Fibroblast of lung (primary cell): ENCODE data around the gene SEC22A. TPM values are rescaled to one million over a fixed set of nuclear protein-coding genes. Genes with fewer than 3 reads are reported as not detected.

ENCODE experiments used
- DNase-seq, 2 donors: peaks; one replicate each; pipeline versions ENCODE4 v3.0.0 to v3.0.0-alpha.2; 2010; ENCODE audit warnings: low read depth in 2 of 2
- H2AFZ ChIP-seq: 2 replicates; pipeline ENCODE4 v1.5.1; 2012; ENCODE audit warnings: low read length, control low read depth, inconsistent platforms
- H3K27ac ChIP-seq: 2 replicates; pipeline ENCODE4 v1.5.1; 2011; ENCODE audit warnings: low read length, control low read depth; ENCODE audit not compliant: insufficient read depth
- H3K27me3 ChIP-seq: 2 replicates; pipeline ENCODE4 v1.5.1; 2011; ENCODE audit warnings: mild to moderate bottlenecking, low read length; ENCODE audit not compliant: control insufficient read depth, insufficient read depth
- H3K36me3 ChIP-seq: 2 replicates; pipeline ENCODE4 v1.5.1; 2011; ENCODE audit warnings: low read length; ENCODE audit not compliant: control insufficient read depth, insufficient read depth
- H3K4me1 ChIP-seq: 2 replicates; pipeline ENCODE4 v1.5.1; 2011; ENCODE audit warnings: low read length; ENCODE audit not compliant: control insufficient read depth, insufficient read depth; ENCODE audit errors: extremely low read depth
- H3K4me2 ChIP-seq: 2 replicates; pipeline ENCODE4 v1.5.1; 2011; ENCODE audit warnings: low read length, control low read depth; ENCODE audit not compliant: insufficient read depth; ENCODE audit errors: extremely low read depth
- H3K4me3 ChIP-seq, 4 experiments: fragments of 200-600 bp in 1 of 4; sonication (generic) in 1 of 4; replicated peaks in 1 of 4; 2 replicates each; pipeline ENCODE4 v1.5.1; 2011 to 2016; ENCODE audit warnings: low read length in 4 of 4, low read depth in 3 of 4, mild to moderate bottlenecking in 3 of 4, control low read depth in 2 of 4, inconsistent platforms in 1 of 4, mixed read lengths in 1 of 4; ENCODE audit not compliant: insufficient read depth in 1 of 4; ENCODE audit errors: control extremely low read depth in 1 of 4
- H3K79me2 ChIP-seq: 2 replicates; pipeline ENCODE4 v1.5.1; 2012; ENCODE audit warnings: mild to moderate bottlenecking, low read length, inconsistent platforms; ENCODE audit not compliant: control insufficient read depth, insufficient read depth
- H3K9ac ChIP-seq: 2 replicates; pipeline ENCODE4 v1.5.1; 2011; ENCODE audit warnings: mild to moderate bottlenecking, low read length, control low read depth; ENCODE audit not compliant: insufficient read depth
- H3K9me3 ChIP-seq: 2 replicates; pipeline ENCODE4 v1.5.1; 2012; ENCODE audit warnings: low read depth, low read length; ENCODE audit not compliant: control insufficient read depth, insufficient read depth
- H4K20me1 ChIP-seq: 2 replicates; pipeline ENCODE4 v1.5.1; 2011; ENCODE audit warnings: low read length; ENCODE audit not compliant: control insufficient read depth, insufficient read depth; ENCODE audit errors: extremely low read depth
- EZH2 ChIP-seq: IDR thresholded peaks from 2 replicates; pipeline ENCODE4 v1.5.1; 2012; ENCODE audit warnings: low read length, control low read depth, mild to moderate bottlenecking; ENCODE audit errors: missing control alignments
- polyA plus RNA-seq, 2 donors: library from polyadenylated mRNA; depleted of rRNA in 1 of 2; stranded (reverse) in 1 of 2; unstranded in 1 of 2; fragments of >200 nt; gene quantifications; 2 replicates each; pipeline ENCODE4 v1.2.1, GENCODE V29; 2011 to 2012; ENCODE audit warnings: missing spikeins in 1 of 2
- total RNA-seq: library from RNA; depleted of rRNA; stranded (reverse); fragments of >200 nt; gene quantifications from 2 replicates; pipeline ENCODE4 v1.2.1, GENCODE V29; 2014
- TF ChIP-seq, protein P1 (sequence below), 2 donors: IDR thresholded peaks in 1 of 2; conservative IDR thresholded peaks in 1 of 2; 1 replicate in 1 of 2; 2 replicates in 1 of 2; pipeline ENCODE4 v1.5.1; 2011 to 2012; ENCODE audit warnings: low read length in 2 of 2, control low read depth in 1 of 2, inconsistent platforms in 1 of 2, low read depth in 1 of 2, mild to moderate bottlenecking in 1 of 2

SEC22A gene
- total and polyA plus RNA-seq, 2 donors (not counting 1 experiment from before 2014, with no cell fraction given) = 45.4 to 52.7 TPM

DNA sequence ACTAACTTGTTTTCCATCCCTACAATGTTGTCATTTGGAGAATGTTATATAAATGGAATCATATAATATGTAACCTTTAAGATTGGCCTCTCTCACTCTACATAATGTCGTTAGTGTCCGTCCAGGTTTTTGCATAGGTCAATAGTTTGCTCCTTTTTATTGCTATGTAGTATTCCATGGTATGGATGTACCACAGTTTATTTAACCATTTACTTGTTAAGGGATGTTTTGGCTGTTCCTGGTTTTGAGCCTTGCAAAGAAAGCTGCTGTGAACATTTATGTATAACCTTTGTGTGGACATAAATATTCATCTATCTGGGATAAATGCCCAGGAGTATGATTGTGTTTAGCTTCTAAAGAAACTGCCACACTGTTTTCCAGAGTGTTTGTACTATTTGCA lies 34.1 kb upstream of the SEC22A start:
- Histone ChIP-seq H3K4me3 (no peak overlapping the region), H3K27ac (no peak overlapping the region), H3K27me3 (no peaks in the 10 kb centered on the region), H4K20me1 (no peaks in the 10 kb centered on the region), H3K4me2 (no peak overlapping the region), H3K79me2 (no peaks in the 10 kb centered on the region), H3K4me1 (no peaks in the 10 kb centered on the region), H3K9me3 (no peaks in the 10 kb centered on the region), H2AFZ (no peak overlapping the region), H3K9ac (no peak overlapping the region), H3K36me3 (peaks cover 6% of the 10 kb centered on the region)
- TF ChIP-seq, protein P1, sequence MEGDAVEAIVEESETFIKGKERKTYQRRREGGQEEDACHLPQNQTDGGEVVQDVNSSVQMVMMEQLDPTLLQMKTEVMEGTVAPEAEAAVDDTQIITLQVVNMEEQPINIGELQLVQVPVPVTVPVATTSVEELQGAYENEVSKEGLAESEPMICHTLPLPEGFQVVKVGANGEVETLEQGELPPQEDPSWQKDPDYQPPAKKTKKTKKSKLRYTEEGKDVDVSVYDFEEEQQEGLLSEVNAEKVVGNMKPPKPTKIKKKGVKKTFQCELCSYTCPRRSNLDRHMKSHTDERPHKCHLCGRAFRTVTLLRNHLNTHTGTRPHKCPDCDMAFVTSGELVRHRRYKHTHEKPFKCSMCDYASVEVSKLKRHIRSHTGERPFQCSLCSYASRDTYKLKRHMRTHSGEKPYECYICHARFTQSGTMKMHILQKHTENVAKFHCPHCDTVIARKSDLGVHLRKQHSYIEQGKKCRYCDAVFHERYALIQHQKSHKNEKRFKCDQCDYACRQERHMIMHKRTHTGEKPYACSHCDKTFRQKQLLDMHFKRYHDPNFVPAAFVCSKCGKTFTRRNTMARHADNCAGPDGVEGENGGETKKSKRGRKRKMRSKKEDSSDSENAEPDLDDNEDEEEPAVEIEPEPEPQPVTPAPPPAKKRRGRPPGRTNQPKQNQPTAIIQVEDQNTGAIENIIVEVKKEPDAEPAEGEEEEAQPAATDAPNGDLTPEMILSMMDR (conservative IDR thresholded peaks at IDR 0.05 in 1 of 2, IDR thresholded peaks at IDR 0.05 in 1 of 2; ENCODE audit: low read depth in 1 of 2, low read length in 2 of 2) = no peak
- TF ChIP-seq EZH2 = no peak
- no peak for DNase-seq

DNA sequence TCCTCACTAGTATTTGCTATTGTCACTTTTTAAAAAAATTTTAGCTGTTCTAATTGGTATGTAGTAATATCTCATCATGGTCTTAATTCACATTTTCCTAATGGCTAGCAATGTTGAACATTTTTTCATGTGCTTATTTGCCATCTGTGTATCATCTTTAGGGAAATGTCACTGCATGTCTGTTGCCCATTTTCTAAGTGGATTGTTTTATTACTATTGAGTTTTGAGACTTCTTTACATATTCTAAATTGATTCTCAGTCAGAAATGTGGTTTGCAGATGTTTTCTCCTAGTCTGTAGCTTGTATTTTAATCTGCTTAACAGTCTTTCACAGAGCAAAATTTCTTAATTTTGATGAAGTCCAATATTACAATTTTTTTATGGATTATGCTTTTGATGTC lies 33.6 kb upstream of the SEC22A start:
- no peaks in the 10 kb centered on the region for H3K79me2 ChIP-seq
- H3K9ac ChIP-seq = no peak overlapping the region
- H3K36me3 ChIP-seq = peaks cover 6% of the 10 kb centered on the region
- no peak overlapping the region for H3K27ac ChIP-seq
- no peaks in the 10 kb centered on the region for H3K27me3 ChIP-seq
- H3K4me2 ChIP-seq = no peak overlapping the region
- H2AFZ ChIP-seq = no peak overlapping the region
- H3K9me3 ChIP-seq = no peaks in the 10 kb centered on the region
- no peak overlapping the region for H3K4me3 ChIP-seq
- DNase-seq = no peak
- H4K20me1 ChIP-seq = no peaks in the 10 kb centered on the region
- TF ChIP-seq EZH2 = no peak
- TF ChIP-seq, protein P1 (conservative IDR thresholded peaks at IDR 0.05 in 1 of 2, IDR thresholded peaks at IDR 0.05 in 1 of 2; ENCODE audit: low read depth in 1 of 2, low read length in 2 of 2) = no peak
- no peaks in the 10 kb centered on the region for H3K4me1 ChIP-seq

- Histone ChIP-seq H2AFZ (no peak overlapping the region), H3K4me2 (no peak overlapping the region), H3K9ac (no peak overlapping the region), H3K27ac (no peak overlapping the region), H3K4me3 (no peak overlapping the region), H3K36me3 (peaks cover 6% of the 10 kb centered on the region), H3K4me1 (no peaks in the 10 kb centered on the region), H3K79me2 (no peaks in the 10 kb centered on the region), H3K27me3 (no peaks in the 10 kb centered on the region), H3K9me3 (no peaks in the 10 kb centered on the region), H4K20me1 (no peaks in the 10 kb centered on the region)
- TF ChIP-seq, protein P1 (conservative IDR thresholded peaks at IDR 0.05 in 1 of 2, IDR thresholded peaks at IDR 0.05 in 1 of 2; ENCODE audit: low read depth in 1 of 2, low read length in 2 of 2) = no peak
- TF ChIP-seq EZH2 = no peak
- DNase-seq = no peak
These were observed 33.1 kb upstream of the SEC22A start for GRCh38 chr3:123168605-123169004.
